K562 (cell line): ENCODE results near the gene IFT25. TPM values are rescaled to one million over a fixed set of nuclear protein-coding genes. Genes with fewer than 3 reads are reported as not detected.

Source experiments
- ATF6 ChIP-seq: sonication (generic); formaldehyde crosslinking; IDR thresholded peaks from 2 replicates; pipeline ENCODE4 v1.4.0; 2020; ENCODE audit warnings: mild to moderate bottlenecking, missing genetic modification reagents
- EP400 ChIP-seq: fragments of 450-650 bp; IDR thresholded peaks from 2 replicates; pipeline ENCODE4 v1.6.1; 2017; ENCODE audit warnings: antibody characterized with exemption, mild to moderate bottlenecking, moderate library complexity
- FOXA3 ChIP-seq, 2 experiments: fragments of 450-650 bp in 1 of 2; sonication (generic) in 1 of 2; formaldehyde crosslinking; IDR thresholded peaks in 1 of 2; conservative IDR thresholded peaks in 1 of 2; 2 replicates each; pipeline versions ENCODE4 v1.4.0 to v1.8.0; 2020 to 2022; ENCODE audit warnings: mild to moderate bottlenecking in 2 of 2, missing genetic modification reagents in 1 of 2
- KDM2B ChIP-seq: fragments of 250-450 bp; sonication (Bioruptor Pico); IDR thresholded peaks from 2 replicates; pipeline ENCODE4 v1.8.0; 2021; ENCODE audit warnings: mild to moderate bottlenecking, moderate library complexity
- LARP7 ChIP-seq: fragments of 450-650 bp; IDR thresholded peaks from 2 replicates; pipeline ENCODE4 v1.6.1; 2016
- MAFF ChIP-seq: IDR thresholded peaks from 2 replicates; pipeline ENCODE4 v1.6.1; 2012; ENCODE audit warnings: low read length, improper control_type of control experiment
- MEF2D ChIP-seq: conservative IDR thresholded peaks from 2 replicates; pipeline ENCODE4 v1.6.1; 2016; ENCODE audit warnings: low read depth, missing genetic modification characterization, missing compliant biosample characterization
- MTA3 ChIP-seq: fragments of 450-650 bp; formaldehyde crosslinking; IDR thresholded peaks from 2 replicates; pipeline ENCODE4 v1.6.1; 2017; ENCODE audit warnings: mild to moderate bottlenecking, borderline replicate concordance
- MXD1 ChIP-seq: fragments of 250-450 bp; sonication (Bioruptor Pico); IDR thresholded peaks from 2 replicates; pipeline ENCODE4 v1.8.0; 2021; ENCODE audit warnings: borderline replicate concordance, mild to moderate bottlenecking, moderate library complexity; ENCODE audit not compliant: poor library complexity, severe bottlenecking
- NFE2 ChIP-seq: IDR thresholded peaks from 2 replicates; pipeline ENCODE4 v1.6.1; 2014; ENCODE audit warnings: antibody characterized with exemption, low read depth
- RB1 ChIP-seq: fragments of 450-650 bp; IDR thresholded peaks from 2 replicates; pipeline ENCODE4 v1.6.1; 2017; ENCODE audit warnings: low read depth, mild to moderate bottlenecking
- RBM22 ChIP-seq: fragments of 200-400 bp; formaldehyde crosslinking; IDR thresholded peaks from 2 replicates; pipeline ENCODE4 v1.6.1; 2018; ENCODE audit warnings: low read length, low read depth; ENCODE audit not compliant: poor library complexity, severe bottlenecking
- RFX5 ChIP-seq: IDR thresholded peaks from 2 replicates; pipeline ENCODE4 v1.6.1; 2011; ENCODE audit warnings: low read depth, mild to moderate bottlenecking, improper control_type of control experiment, low read length
- RFX7 ChIP-seq: fragments of 250-450 bp; sonication (Bioruptor Pico); IDR thresholded peaks from 2 replicates; pipeline ENCODE4 v1.5.1; 2021; ENCODE audit warnings: mild to moderate bottlenecking
- SAP30 ChIP-seq: fragments of 200-600 bp; sonication (generic); IDR thresholded peaks from 2 replicates; pipeline ENCODE4 v1.6.1; 2012; ENCODE audit warnings: borderline replicate concordance, low read depth, mild to moderate bottlenecking, moderate library complexity, low read length, control low read depth, inconsistent platforms; ENCODE audit not compliant: insufficient read depth, poor library complexity, severe bottlenecking
- STAT6 ChIP-seq: sonication (generic); formaldehyde crosslinking; IDR thresholded peaks from 2 replicates; pipeline ENCODE4 v1.8.1; 2023; ENCODE audit warnings: mild to moderate bottlenecking, missing genetic modification reagents
- TCF7L2 ChIP-seq: fragments of 150-350 bp; IDR thresholded peaks from 2 replicates; pipeline ENCODE4 v1.6.1; 2016; ENCODE audit warnings: low read depth, mild to moderate bottlenecking, low read length, moderate library complexity
- XRCC5 ChIP-seq: fragments of 200-400 bp; formaldehyde crosslinking; IDR thresholded peaks from 2 replicates; pipeline ENCODE4 v1.6.1; 2017; ENCODE audit warnings: low read depth, mild to moderate bottlenecking, low read length
- ZKSCAN8 ChIP-seq: fragments of 200-800 bp; sonication (Bioruptor generic); IDR thresholded peaks from 2 replicates; pipeline ENCODE4 v1.6.1; 2016; ENCODE audit warnings: missing genetic modification characterization, missing compliant biosample characterization
- ZNF232 ChIP-seq: sonication (generic); formaldehyde crosslinking; IDR thresholded peaks from 2 replicates; pipeline ENCODE4 v1.8.0; 2022; ENCODE audit warnings: mild to moderate bottlenecking, missing genetic modification reagents
- ZNF511 ChIP-seq: sonication (generic); formaldehyde crosslinking; IDR thresholded peaks from 2 replicates; pipeline ENCODE4 v1.8.0; 2022; ENCODE audit warnings: mild to moderate bottlenecking, missing genetic modification reagents
- ZNF77 ChIP-seq: fragments of 250-450 bp; sonication (Bioruptor Pico); IDR thresholded peaks from 2 replicates; pipeline ENCODE4 v1.5.0; 2020
- ZNF830 ChIP-seq: fragments of 250-450 bp; sonication (Bioruptor Pico); IDR thresholded peaks from 2 replicates; pipeline ENCODE4 v1.5.0; 2021; ENCODE audit warnings: mild to moderate bottlenecking
- polyA plus RNA-seq, 8 experiments: library from polyadenylated mRNA; depleted of rRNA in 4 of 8; stranded (reverse) in 5 of 8; unstranded in 3 of 8; fragments of >200 nt; fragmentation: Nextera tagmentation in 2 of 8; fragmentation: Illumina TruSeq in 1 of 8; extraction: Ambion mirVana in 2 of 8; extraction: Trizol in 1 of 8; gene quantifications; 2 replicates each; pipeline versions ENCODE4 v1.2.1 to v1.2.3, GENCODE V29; 2011 to 2014; ENCODE audit warnings: inconsistent platforms in 1 of 8, missing spikeins in 1 of 8
- total RNA-seq, 7 experiments: library from RNA; depleted of rRNA in 6 of 7; stranded (reverse); fragments of >200 nt in 6 of 7; fragmentation: Illumina TruSeq in 2 of 7; extraction: Trizol in 2 of 7; gene quantifications; 2 replicates each; pipeline versions ENCODE4 v1.2.1 to v1.2.3, GENCODE V29; 2011 to 2021; ENCODE audit warnings: low replicate concordance in 1 of 7

IFT25 gene
- total and polyA plus RNA-seq, 9 of the 15 experiments (the other 6 are each of a cell fraction or from before 2014, with no cell fraction given), result 93.6 to 209 (median 167) TPM

- peak; percentile 63; the same call in 1 of the 2 replicates for TF ChIP-seq ZNF511
- TF ChIP-seq EP400, result peak; percentile 17; the same call in 1 of the 2 replicates
- TF ChIP-seq XRCC5, result no peak
- TF ChIP-seq MXD1 (CRISPR knock-in tag), result no peak
- no peak for TF ChIP-seq ZNF830 (CRISPR knock-in tag)
- TF ChIP-seq ZNF77 (CRISPR knock-in tag), result no peak
- TF ChIP-seq SAP30, result no peak
- TF ChIP-seq RFX5, result no peak
- TF ChIP-seq MAFF, result no peak
- TF ChIP-seq TCF7L2, result no peak
- no peak for TF ChIP-seq ZKSCAN8 (CRISPR knock-in tag)
- TF ChIP-seq ATF6 (CRISPR knock-in tag), result no peak
- no peak for TF ChIP-seq RFX7
- no peak for TF ChIP-seq ZNF232
- peak; percentile 84 for TF ChIP-seq RB1
- no peak for TF ChIP-seq MEF2D (tag)
- TF ChIP-seq MTA3, result peak; percentile 92
- no peak for TF ChIP-seq NFE2
- TF ChIP-seq FOXA3 (CRISPR knock-in tag; conservative IDR thresholded peaks at IDR 0.05 in 1 of 2, IDR thresholded peaks at IDR 0.05 in 1 of 2), result no peak
- TF ChIP-seq KDM2B (CRISPR knock-in tag), result no peak
- no peak for TF ChIP-seq RBM22
- TF ChIP-seq LARP7, result 0 out of 2 replicates have a peak, but pooled peaks have one; percentile 53
- no peak for TF ChIP-seq STAT6 (CRISPR knock-in tag)
These were observed 1.0 kb upstream of the IFT25 start, which contains the start of gene LRRC42 (continued) for GRCh38 chr1:53946252-53947171.
